HG03280 (cell line): Measurements from ENCODE around the gene RAB2B.
"Not testable (repeated sequence)": the region's sequence is repeated elsewhere in the genome, so short reads cannot be mapped to it uniquely, and the experiment has no call there.

Source experiments
- ATAC-seq: cut with Tn5 transposase; IDR thresholded peaks from one replicate; pipeline ENCODE4 v1.9.1; 2021; ENCODE audit warnings: mild to moderate bottlenecking, moderate library complexity; ENCODE audit not compliant: unreplicated experiment

RAB2B gene

GRCh38 chr14:21494902-21495762 lies 18.4 kb upstream of the RAB2B start:
- no peak for ATAC-seq

DNA sequence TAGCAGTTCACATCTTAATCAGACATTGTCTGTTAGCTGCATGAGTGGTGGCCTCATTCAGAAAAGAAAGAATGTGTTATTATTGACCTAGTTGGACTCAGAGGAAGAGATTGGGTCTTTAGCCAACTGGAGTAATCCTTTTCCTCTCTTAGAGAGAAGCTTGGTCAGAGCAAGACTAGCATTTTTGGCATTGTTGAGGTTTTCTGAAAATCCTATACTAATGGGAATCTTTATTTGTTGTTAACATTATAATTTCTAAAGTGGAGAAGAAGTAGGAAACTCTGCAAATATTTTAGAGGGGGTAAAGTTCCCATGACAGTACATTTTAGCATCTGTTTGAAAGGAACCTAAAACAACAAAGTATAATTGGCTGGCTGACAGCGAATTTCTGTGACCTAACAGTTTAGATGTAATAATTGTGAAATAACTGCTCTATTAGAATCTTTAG lies 9.9 kb upstream of the RAB2B start:
- no peak for ATAC-seq

GRCh38 chr14:21476523-21476924 lies 235 bp downstream of the RAB2B start:
- ATAC-seq: peak; percentile 46

GRCh38 chr14:21475767-21476522 lies 814 bp downstream of the RAB2B start:
- no peak for ATAC-seq

DNA sequence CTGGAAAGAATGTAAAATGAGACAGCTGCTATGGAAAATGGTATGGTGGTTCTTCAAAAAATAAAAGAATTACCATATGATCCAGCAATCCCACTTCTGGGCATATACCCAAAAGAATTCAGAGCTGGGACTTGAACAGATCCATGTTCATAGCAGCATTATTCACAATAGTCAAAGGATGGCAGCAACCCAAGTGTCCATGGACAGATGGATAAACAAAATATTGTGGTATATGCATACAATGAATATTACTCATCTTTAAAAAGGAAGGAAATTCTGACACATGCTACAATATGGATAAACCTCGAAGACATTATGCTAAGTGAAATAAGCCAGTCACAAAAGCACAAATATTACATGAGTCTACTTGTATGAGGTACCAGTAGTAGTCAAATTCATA lies 9.1 kb downstream of the RAB2B start:
- ATAC-seq: no peak

- peak; percentile 97 for ATAC-seq
Measured at GRCh38 chr14:21455912-21456667, 20.7 kb downstream of the RAB2B start, which contains the start of gene CHD8. TSS of gene CHD8 (minus strand) at chr14:21456123. CDS start at chr14:21431643, 24,480 bp downstream.

GRCh38 chr14:21455592-21455911 lies 21.2 kb downstream of the RAB2B start:
- peak; percentile 9 for ATAC-seq

GRCh38 chr14:21454843-21455544 lies 21.8 kb downstream of the RAB2B start:
- no peak for ATAC-seq

GRCh38 chr14:21449899-21450216 lies 26.9 kb downstream of the RAB2B start:
- ATAC-seq: no peak

DNA sequence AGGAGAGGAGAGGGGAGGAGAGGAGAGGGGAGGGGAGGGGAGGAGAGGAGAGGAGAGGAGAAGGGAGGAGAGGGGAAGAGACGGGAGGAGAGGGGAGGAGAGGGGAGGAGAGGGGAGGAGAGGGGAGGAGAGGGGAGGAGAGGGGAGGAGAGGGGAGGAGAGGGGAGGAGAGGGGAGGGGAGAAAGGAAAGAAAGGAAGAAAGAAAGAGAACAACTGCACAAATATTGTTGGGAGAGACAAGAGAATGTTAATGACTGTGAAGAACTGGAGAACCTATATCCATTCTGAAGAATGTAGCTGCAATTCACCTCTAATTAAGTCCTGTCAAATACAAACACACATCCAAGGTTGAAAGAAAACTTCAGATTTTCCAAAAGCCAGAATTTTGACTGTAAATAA lies 34.1 kb downstream of the RAB2B start:
- ATAC-seq: not testable (repeated sequence)

DNA sequence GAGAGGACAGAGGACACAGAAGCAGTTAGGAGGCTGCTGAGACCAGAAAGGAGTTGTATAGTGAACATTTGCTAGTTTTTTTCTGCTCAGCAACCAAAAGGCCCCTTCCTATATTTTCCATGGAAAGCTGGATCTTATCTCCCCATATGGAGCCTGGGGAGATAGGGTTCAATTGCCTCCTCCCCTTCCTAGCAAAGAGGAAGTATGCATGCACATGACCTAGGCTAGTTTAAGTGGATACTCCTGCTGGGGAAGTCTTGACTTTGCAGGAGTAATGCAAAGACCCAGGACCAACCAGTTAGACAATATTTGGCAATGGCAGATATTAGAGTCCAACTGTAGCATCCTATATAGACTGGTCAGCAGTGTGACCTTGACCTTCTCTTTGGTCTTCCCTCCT lies 35.9 kb downstream of the RAB2B start:
- ATAC-seq: no peak

GRCh38 chr14:21437063-21437901 lies 39.5 kb downstream of the RAB2B start:
- ATAC-seq: peak; percentile 99

DNA sequence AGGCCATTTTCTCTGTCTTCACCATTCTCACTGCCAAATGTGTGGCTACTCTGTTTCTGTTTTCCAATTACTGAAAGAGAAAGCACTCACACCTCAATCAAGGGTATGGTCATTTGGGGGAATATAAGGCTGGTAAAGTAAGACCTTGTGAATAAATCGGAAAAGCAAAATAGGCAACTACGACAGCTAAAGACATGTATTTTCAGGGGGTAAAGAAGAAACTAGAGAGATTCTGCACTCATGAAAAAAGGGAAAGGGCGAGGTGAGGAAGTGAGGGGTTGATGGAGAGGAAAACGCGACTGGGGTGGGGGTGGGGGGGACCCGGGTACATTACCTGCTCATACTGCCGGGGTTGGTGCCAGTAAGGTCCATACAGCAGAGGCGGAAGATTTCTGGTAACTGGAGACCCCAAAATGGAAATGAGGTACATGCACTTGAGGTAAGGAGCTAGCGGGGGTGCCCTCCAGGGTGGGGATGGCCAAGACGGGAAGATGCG lies 40.1 kb downstream of the RAB2B start:
- ATAC-seq: no peak

GRCh38 chr14:21431126-21431525 lies 45.6 kb downstream of the RAB2B start:
- no peak for ATAC-seq

DNA sequence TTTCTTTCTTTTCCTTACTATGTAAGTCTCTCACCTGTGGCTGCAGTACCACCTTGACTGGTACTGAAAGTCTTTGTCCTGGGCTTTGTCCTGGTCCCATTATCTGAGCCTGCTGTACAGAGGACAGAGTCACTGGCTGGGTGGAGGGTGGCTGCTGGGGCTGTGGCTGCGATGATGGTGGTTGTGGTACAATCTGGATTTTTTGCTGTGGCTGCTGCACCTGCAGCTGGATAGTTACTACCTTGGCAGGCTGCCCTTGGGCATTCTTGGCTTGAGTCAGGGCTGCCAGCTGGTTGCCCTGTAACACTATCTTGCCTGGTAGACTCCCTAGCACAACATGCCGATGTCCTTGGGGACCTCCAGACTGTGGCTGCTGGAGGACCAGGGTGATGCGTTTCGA lies 47.8 kb downstream of the RAB2B start:
- ATAC-seq: no peak

GRCh38 chr14:21426692-21427091 lies 50.1 kb downstream of the RAB2B start:
- no peak for ATAC-seq

GRCh38 chr14:21419528-21419927 lies 57.2 kb downstream of the RAB2B start:
- ATAC-seq: no peak

GRCh38 chr14:21415329-21415728 lies 61.4 kb downstream of the RAB2B start:
- ATAC-seq: no peak

GRCh38 chr14:21414137-21414631 lies 62.6 kb downstream of the RAB2B start:
- no peak for ATAC-seq
